DMS114 treated with DMSO at 0.1 percent for 48 hours (cell line): ENCODE data around the gene ULK4.
"Not testable (repeated sequence)": the region's sequence is repeated elsewhere in the genome, so short reads cannot be mapped to it uniquely, and the experiment has no call there.

ENCODE experiments used
- DNase-seq: peaks from one replicate; lab custom pipeline; 2025; ENCODE audit not compliant: unreplicated experiment; lab: John Stamatoyannopoulos, UW

The ULK4 gene

GRCh38 chr3:41693799-41694198 lies 268.1 kb downstream of the ULK4 start:
- DNase-seq: no peak

GRCh38 chr3:41690766-41691563 lies 270.9 kb downstream of the ULK4 start:
- no peak for DNase-seq

GRCh38 chr3:41688595-41689380 lies 273.1 kb downstream of the ULK4 start:
- no peak for DNase-seq

GRCh38 chr3:41684797-41685735 lies 276.8 kb downstream of the ULK4 start:
- no peak for DNase-seq

GRCh38 chr3:41683666-41684350 lies 278.1 kb downstream of the ULK4 start:
- DNase-seq: no peak

GRCh38 chr3:41682996-41683395 lies 278.9 kb downstream of the ULK4 start:
- no peak for DNase-seq

GRCh38 chr3:41682382-41682781 lies 279.5 kb downstream of the ULK4 start:
- DNase-seq: no peak

GRCh38 chr3:41681479-41681878 lies 280.4 kb downstream of the ULK4 start:
- DNase-seq: no peak

GRCh38 chr3:41679374-41679773 lies 282.5 kb downstream of the ULK4 start:
- DNase-seq: no peak

- not testable (repeated sequence) for DNase-seq
These were observed 286.8 kb downstream of the ULK4 start for GRCh38 chr3:41675102-41675501.

GRCh38 chr3:41674449-41674848 lies 287.5 kb downstream of the ULK4 start:
- no peak for DNase-seq

- DNase-seq: no peak
These were observed 288.3 kb downstream of the ULK4 start for GRCh38 chr3:41673650-41674049.

- DNase-seq: no peak
These were observed 293.5 kb downstream of the ULK4 start for GRCh38 chr3:41668379-41668778.

- DNase-seq: no peak
These were observed 299.6 kb downstream of the ULK4 start for GRCh38 chr3:41662288-41662687.

- no peak for DNase-seq
These were observed 300.1 kb downstream of the ULK4 start for GRCh38 chr3:41661796-41662195.

- no peak for DNase-seq
These were observed 301.4 kb downstream of the ULK4 start for GRCh38 chr3:41660510-41660909.

GRCh38 chr3:41653571-41654239 lies 308.2 kb downstream of the ULK4 start:
- no peak for DNase-seq

GRCh38 chr3:41652931-41653330 lies 309.0 kb downstream of the ULK4 start:
- DNase-seq: no peak

GRCh38 chr3:41652506-41652905 lies 309.4 kb downstream of the ULK4 start:
- DNase-seq: no peak

- no peak for DNase-seq
These were observed 310.2 kb downstream of the ULK4 start for GRCh38 chr3:41651718-41652117.
